ENCODE data around the gene RASIP1.

RASIP1 gene

GRCh38 chr19:48672994-48673393 is 67.4 kb downstream of the RASIP1 start, which contains the start of gene NTN5:
TSS of gene NTN5 (minus strand) at chr19:48673017. CDS start at chr19:48670986, 2,031 bp downstream.
- DNase-seq: no peak

DNA sequence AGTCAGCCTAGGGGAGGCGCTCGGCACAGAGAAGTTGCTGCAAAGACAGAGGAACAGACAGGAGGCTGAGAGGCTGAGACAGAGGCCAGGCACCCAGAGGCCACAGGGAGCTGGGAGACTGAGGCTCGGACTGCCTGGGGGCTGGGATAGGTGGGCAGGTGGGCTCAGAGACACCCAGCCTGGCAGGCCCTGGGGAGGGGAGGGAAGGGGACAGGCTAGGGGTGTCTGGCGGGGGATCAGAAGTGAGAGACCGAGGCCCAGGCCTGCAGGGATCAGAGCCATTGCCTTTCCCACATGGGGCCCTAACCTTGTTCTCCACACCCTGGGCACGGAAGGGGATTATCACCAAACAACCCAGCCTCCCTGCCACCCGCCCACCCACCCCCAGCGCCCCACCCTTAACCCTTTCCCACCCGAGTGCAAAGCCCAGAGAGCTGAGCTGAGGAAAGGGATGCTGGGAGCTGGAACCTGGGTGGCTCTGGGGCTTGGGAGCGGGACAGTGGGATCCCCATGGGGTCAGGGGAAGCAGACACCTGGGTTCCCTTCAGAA is 68.9 kb downstream of the RASIP1 start:
- DNase-seq: no peak

DNA sequence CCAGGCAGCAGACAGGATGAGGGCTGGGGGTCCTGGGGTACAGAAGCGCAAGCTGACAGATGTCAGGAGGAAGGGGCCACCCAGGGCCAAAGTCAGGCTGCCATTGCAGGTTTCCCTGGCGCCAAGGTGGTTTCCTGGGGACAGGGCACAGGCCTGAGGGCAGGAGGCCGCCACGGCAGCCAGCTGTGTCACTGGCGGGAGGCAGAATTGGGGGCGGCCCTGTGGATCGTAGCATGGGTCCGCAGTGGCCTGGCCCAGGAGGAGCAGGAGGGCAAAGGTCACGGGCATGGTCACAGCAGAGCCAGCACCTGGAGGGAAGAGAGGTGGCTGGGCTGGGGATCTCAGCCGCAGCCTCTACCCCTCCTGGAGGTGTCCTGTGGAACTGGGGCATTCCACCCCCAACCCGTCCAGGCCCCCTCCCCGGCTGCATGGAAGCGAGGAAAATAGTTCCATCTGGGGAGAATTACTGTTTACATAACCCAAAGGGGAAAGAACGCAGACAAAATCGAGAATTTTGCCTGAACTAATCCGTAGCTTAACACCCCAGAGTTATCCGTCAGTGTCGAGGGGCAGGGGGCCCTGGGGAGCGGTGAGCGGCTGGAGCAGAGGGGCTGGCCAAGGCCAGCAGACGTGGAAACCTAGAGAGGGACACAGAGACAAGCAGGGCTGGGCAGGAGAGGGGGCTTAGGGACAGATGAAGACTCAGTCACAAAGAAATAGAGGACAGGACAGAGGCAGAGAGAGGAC is 69.5 kb downstream of the RASIP1 start:
- no peak for DNase-seq

Measured in T-helper 1 cell (primary cell).